IPS-NIHi7 (cell line): ENCODE measurements around the gene PRKCH.

Experiments
- DNase-seq: peaks from one replicate; pipeline ENCODE4 v3.0.0; 2012; ENCODE audit warnings: mixed read lengths; ENCODE audit errors: extremely low spot score

The PRKCH gene

DNA sequence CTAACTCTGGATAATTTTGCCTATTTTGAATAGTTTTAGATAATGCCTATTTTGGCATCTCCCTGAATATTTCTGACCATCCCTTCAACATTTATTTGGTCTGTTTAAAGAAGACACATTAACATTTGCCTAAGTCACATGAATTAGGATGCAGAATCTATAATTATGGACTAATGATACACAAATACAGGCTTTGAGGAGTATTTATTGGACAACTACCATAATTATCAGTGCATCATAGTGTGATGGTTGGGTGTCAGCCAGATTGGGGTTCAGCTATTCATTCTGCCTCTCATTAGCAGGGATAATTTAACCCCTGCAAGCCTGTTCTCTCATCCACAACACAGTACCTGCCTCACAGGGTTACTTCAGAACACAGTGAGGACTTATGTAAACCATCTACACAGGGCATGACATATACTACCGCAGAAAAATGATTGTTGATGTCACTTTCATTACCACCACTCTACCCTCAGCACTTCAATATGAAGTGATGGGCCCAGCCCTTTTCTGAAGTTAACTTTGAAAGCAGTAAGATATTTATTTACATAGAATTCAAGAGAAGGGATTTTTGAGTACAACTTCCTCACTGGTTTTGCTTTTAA is 14.4 kb downstream of the PRKCH start:
- DNase-seq, result no peak

GRCh38 chr14:61337893-61338292 is 16.5 kb downstream of the PRKCH start:
- no peak for DNase-seq

GRCh38 chr14:61338457-61338856 is 17.1 kb downstream of the PRKCH start:
- no peak for DNase-seq

GRCh38 chr14:61341275-61342206 is 20.2 kb downstream of the PRKCH start:
- DNase-seq, result no peak

- no peak for DNase-seq
These were observed 21.1 kb downstream of the PRKCH start for GRCh38 chr14:61342486-61342885.

- DNase-seq, result no peak
These were observed 21.6 kb downstream of the PRKCH start for GRCh38 chr14:61342932-61343331.

DNA sequence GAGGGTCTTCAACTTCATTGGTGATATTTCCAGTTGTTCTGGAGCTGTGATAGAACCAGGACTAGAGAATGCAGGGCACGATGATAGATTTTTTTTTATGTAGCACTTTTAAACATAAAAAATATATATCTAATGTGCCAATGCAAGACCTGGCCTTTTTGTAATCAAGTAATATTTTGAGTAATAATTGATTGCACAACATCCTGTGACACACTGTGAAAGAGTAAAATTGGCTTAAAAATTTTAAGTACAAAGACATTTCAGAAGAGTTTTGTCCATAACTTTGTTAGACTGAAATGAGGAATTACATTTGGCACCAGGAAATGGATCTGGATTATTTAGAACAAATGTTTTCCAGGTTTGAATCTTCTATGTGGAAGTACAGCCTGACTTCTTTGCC is 22.1 kb downstream of the PRKCH start:
- no peak for DNase-seq

- no peak for DNase-seq
These were observed 22.6 kb downstream of the PRKCH start for GRCh38 chr14:61343991-61344405.

- no peak for DNase-seq
These were observed 23.2 kb downstream of the PRKCH start for GRCh38 chr14:61344437-61345150.

DNA sequence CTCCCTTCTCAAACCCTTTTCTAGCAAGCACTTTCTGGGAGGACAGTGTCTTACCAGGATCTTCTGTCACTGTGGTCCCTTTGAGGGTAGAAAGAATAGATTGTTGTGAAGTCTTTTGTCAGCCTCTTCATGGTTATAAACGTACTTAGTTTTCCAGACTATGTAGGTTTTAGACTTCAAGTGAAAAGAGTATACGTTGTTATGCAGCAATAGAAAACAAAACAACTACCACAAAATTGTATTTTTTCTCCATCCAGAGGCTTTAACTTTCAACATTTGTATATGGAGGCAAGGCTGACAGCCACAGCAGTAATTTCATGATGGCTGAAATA is 23.7 kb downstream of the PRKCH start:
- no peak for DNase-seq

DNA sequence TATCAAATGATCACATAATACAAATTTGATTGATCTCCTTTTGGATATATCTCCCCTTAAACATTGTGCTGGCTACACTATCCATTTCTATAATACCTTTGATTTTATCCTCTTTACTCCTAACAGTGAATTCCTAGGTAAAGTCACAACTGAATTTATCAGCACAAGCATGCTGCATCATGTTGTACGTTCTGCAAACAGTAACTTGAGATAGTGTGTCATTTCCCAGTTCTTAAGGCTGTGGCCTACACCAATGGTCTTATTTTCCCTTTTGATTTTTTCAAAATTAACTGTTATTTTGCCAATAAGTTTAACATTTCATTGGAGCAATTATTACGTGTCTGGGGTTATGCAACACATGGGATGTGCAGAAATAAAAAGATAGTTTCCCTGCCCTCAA is 24.8 kb downstream of the PRKCH start:
- DNase-seq, result no peak

DNA sequence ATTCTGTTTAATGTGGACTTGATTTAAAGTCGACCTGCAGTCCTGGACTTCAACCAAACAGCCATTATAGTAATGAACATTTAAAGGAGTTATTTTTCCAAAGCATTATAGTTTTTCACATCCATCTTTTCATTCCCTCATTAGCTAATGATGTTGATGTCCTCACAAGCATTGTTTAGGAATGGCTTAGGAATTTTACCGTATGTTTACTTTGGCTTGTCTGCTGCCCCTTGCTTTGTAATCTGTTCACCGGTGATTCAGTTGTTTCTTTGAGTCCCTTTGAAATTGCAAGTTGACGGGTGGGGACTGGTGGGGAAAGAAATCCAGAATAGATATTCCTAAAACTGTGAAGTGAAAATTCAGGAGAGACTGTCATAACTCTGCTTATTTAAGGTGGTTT is 25.4 kb downstream of the PRKCH start:
- DNase-seq, result no peak

DNA sequence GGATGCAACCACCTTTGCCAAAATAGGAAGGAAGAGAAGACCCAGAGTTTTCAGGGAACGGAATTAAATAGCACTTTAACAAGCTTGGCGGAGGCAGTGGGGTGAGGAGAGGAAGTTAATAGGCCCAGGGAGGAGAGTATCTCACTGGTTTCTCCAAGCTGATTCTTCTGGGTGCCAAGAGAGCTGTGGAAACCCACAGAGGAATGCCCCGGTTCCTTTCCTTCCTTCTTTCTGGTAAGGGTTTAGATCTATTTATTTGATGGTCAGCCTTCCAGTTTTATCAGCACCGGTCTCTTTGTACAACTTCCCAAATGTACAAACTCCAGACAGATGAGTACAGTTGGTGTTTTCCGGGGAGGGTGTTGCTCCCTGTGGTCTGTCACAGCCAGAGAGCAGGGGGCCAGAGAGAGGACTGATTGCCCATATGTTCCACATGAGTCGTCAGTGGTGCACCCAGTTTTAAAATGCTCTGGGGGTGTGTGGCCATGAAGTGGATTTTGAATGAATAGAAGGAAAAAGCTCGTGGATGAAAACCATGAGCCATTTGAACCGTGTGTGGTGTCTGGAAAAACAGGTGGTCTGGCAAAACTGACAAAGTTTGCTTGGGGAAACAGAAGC is 26.6 kb downstream of the PRKCH start:
- DNase-seq, result no peak

DNA sequence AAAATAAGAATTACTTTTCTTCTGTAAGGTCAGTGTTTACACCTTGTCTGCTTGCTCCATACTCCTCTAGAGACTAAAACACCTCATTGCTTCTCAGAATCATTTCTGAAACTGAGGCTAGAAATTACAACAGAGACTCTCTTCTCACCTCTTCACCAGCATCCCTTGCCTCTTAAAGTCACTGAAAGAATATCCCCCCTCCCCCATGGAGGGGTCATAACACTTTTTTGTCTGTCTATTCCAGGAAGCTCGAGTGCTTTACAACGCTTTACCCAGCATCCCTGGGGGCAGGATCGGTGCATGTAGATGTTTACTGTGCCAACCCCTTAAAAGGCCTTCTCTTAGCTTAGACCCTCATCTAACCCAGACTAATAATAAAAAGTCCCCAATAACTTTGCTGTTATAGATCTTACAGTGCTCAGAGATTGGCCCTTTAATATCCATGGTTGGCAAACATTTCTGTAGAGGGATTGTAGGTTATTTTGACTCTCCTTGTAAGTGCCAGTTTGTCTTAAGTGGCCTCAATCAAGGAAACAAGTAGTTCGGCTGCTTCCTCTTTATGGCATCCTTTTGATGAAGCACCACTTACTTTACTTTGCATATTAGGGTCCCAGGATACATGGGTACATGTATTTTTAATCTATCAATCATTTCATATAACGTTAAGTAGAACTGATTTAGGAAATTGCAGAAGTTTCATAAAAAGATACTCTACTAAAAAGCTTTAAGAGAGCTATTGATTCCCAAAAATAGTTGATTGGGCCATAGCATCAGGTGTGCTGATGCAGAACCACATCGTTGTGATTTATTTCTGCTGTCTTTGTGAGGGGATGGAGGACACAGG is 29.3 kb downstream of the PRKCH start:
- DNase-seq, result no peak

DNA sequence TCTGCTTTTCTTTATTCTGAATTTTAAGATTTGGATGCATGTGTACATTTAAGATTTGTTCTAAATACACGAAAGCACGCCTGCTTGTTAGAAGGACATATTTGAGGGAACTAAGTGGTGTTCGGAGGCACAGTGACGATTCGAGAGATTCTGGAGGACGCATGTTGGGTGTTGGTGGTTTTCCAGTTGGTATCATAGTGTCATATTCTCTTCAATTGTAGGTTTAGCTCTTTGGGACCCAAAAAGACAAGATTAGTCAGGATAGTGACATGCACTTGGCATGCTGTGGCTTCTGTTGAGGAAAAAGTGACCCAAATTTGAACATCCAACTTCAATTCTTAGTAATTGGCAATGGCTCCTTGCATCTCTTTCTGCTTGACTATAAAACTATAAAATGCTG is 30.1 kb downstream of the PRKCH start:
- DNase-seq, result no peak

- peak; percentile 68 for DNase-seq
These were observed 34.5 kb downstream of the PRKCH start for GRCh38 chr14:61355892-61356325.

DNA sequence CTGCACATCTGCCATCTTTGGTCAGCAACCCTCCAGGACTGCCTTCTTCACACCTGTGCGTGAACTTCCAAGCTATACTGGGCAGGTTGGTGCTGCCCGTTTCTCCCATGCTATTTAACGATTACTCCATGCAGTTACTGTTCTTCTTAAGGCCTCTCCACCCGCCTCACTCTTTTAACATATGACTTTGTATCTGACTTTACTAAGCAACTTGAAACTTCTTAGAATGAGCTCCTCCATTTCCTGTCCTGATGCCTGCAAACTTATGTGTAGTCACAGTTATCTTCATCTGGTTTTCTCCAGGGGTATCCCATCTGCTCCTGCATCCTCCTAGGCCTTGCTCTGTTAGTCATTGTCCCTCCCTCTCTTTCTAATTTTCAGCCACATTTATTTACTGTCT is 35.7 kb downstream of the PRKCH start:
- no peak for DNase-seq

DNA sequence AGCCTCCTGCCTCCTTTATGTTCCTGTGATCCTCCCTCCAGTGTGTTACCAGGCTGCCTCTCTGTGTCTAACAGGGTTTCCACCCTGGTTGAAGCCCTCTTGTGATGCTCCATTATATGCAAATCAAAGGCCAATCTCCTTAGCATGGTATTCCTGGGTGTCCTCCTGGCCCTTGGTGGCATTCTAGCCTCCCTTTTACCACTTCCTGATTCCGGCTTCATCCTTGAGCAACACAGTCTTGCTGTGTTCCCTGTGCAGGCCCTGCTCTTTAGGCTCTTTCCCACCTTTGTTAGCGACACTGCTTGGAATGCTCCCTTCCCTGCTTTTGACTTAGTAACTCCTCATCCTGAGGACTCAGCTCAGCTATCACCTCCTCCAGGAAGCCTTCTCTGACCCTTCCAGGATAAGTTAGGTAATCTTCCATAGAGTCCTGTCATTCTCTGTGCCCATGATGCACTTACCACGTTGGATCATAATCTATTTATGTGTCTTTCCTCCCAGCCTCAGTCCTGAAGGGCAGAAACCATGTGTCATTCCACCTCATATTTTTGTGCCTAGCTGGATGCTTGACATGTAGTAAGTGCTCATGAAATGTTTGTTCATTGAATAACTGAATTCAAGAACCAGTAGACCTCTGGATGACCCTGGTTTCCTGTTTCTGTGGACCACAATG is 37.3 kb downstream of the PRKCH start:
- no peak for DNase-seq

DNA sequence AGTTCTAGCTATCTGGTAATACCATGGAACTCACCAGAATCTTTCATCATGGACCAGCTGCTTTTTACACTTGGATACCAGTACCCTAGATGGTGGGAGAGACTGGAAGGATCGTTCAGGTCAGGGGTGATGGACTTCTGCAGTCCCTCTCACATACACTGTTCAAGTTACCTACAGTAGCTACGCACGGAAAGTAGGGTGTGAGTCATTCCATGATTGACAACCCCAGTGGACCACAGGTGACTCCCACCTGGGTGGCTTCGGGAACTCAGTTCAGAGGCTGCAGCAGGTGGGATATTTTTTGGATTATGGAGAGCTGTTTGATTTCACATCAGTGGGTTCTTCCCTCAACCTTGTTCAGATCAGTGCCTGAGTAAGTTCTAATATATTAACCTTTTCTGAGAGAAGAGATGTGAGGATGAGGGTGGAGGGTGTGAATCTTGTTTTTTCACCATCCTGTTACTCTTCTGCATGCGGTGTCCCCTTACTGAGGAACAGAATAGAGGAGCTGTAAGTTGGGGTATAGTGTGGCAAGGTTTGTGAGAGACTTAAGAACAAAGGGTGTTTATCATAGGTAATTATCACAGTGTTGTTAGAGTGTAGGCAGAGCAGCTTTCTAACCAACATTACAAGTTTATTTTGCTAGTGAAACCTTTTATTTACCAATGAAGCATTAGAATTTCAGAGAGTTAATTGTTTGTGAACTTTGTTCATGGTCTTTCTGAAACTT is 39.6 kb downstream of the PRKCH start:
- DNase-seq, result no peak
